A673 (cell line): ENCODE measurements around the gene TSPAN5. TPM values are rescaled to one million over a fixed set of nuclear protein-coding genes. Genes with fewer than 3 reads are reported as not detected.
"Not testable (repeated sequence)": the region's sequence is repeated elsewhere in the genome, so short reads cannot be mapped to it uniquely, and the experiment has no call there.

ENCODE experiments used
- BruUV-seq: library from RNA; stranded (reverse); fragments of 400-500 nt; replicated peaks from 2 replicates; lab custom pipeline; 2021; lab: Mats Ljungman, UMichigan
- CTCF ChIA-PET: fragments of 300-600 bp; sonication (Branson Sonifier 250); formaldehyde crosslinking; loops from one replicate; lab custom pipeline; 2022; ENCODE audit warnings: antibody characterized with exemption; lab: Charles Lee
- POLR2A ChIA-PET: fragments of 300-600 bp; sonication (Branson Sonifier 250); formaldehyde crosslinking; loops from one replicate; lab custom pipeline; 2022; ENCODE audit warnings: antibody characterized with exemption; ENCODE audit not compliant: low non-redundant PET; lab: Charles Lee
- DNase-seq: peaks from one replicate; pipeline ENCODE4 v3.0.0-alpha.2; 2015; ENCODE audit warnings: low spot score
- H3K27ac ChIP-seq: fragments of 200-600 bp; sonication (generic); 2 replicates; pipeline ENCODE4 v1.5.1; 2016; ENCODE audit warnings: mixed run types, low read depth, mild to moderate bottlenecking, mixed read lengths, antibody characterized with exemption, low read length; ENCODE audit not compliant: poor library complexity, severe bottlenecking
- H3K27me3 ChIP-seq: fragments of 200-600 bp; sonication (generic); replicated peaks from 2 replicates; pipeline ENCODE4 v1.6.1; 2017; ENCODE audit warnings: mixed run types, low read depth, mild to moderate bottlenecking, mixed read lengths, antibody characterized with exemption, low read length; ENCODE audit not compliant: insufficient read depth, poor library complexity
- H3K36me3 ChIP-seq: fragments of 200-600 bp; sonication (generic); 2 replicates; pipeline ENCODE4 v1.6.1; 2016; ENCODE audit warnings: mixed run types, mild to moderate bottlenecking, mixed read lengths, antibody characterized with exemption, low read length; ENCODE audit not compliant: insufficient read depth, poor library complexity, severe bottlenecking
- H3K4me1 ChIP-seq: fragments of 200-600 bp; sonication (generic); 2 replicates; pipeline ENCODE4 v1.6.1; 2017; ENCODE audit warnings: mixed run types, mild to moderate bottlenecking, mixed read lengths, antibody characterized with exemption, low read length; ENCODE audit not compliant: insufficient read depth, poor library complexity, severe bottlenecking
- H3K4me3 ChIP-seq: fragments of 200-600 bp; sonication (generic); 2 replicates; pipeline ENCODE4 v1.5.1; 2016; ENCODE audit warnings: low read depth, mixed run types, mild to moderate bottlenecking, mixed read lengths, low read length; ENCODE audit not compliant: poor library complexity, severe bottlenecking
- H3K9me3 ChIP-seq: fragments of 200-600 bp; sonication (generic); 2 replicates; pipeline ENCODE4 v1.6.1; 2016; ENCODE audit warnings: mixed run types, low read depth, mild to moderate bottlenecking, mixed read lengths, antibody characterized with exemption, low read length; ENCODE audit not compliant: poor library complexity, severe bottlenecking
- CTCF ChIP-seq: fragments of 300-800, 200-600 bp; sonication (generic); conservative IDR thresholded peaks from 2 replicates; pipeline ENCODE4 v1.5.1; 2017; ENCODE audit warnings: low read depth, mild to moderate bottlenecking, antibody characterized with exemption, low read length, moderate library complexity, mixed read lengths
- EZH2 ChIP-seq: fragments of 200-600 bp; sonication (generic); IDR thresholded peaks from 2 replicates; pipeline ENCODE4 v1.6.1; 2017; ENCODE audit warnings: borderline replicate concordance, low read depth, mild to moderate bottlenecking, mixed read lengths, antibody characterized with exemption, low read length; ENCODE audit not compliant: poor library complexity, severe bottlenecking
- intact Hi-C: fragments of 100-400 bp; cut with micrococcal nuclease; formaldehyde crosslinking; loops from one replicate; pipeline ENCODE4 v1.10.0; 2022; ENCODE audit not compliant: unreplicated experiment
- total RNA-seq: library from RNA; stranded (reverse); gene quantifications from 2 replicates; pipeline ENCODE4 v1.2.3, GENCODE V29; 2021

The TSPAN5 gene
- total RNA-seq, 1 experiment from 2014 or later = 15.2 TPM

- CTCF ChIA-PET = no interaction called here
- intact Hi-C loops = loop anchor here (10.0 kb wide), 4 partner anchors 282 to 942 kb away; partner anchors contain the start of gene EIF4E
- POLR2A ChIA-PET = no interaction called here
These were observed 195.9 kb downstream of the TSPAN5 start for GRCh38 chr4:98462487-98462886.

GRCh38 chr4:98461121-98461865 is 197.1 kb downstream of the TSPAN5 start:
- H3K4me3 ChIP-seq, H3K4me1 ChIP-seq, BruUV-seq, H3K27me3 ChIP-seq, H3K27ac ChIP-seq, H3K9me3 ChIP-seq, POLR2A ChIA-PET, CTCF ChIA-PET, H3K36me3 ChIP-seq: not testable (repeated sequence)
- intact Hi-C loops = loop anchor here (10.0 kb wide), 4 partner anchors 284 to 944 kb away; partner anchors contain the start of gene EIF4E
- peak; percentile 17 for DNase-seq

More at GRCh38 chr4:98462487-98462886, 195.9 kb downstream of the TSPAN5 start:
- H3K36me3 ChIP-seq = no peaks in the 10 kb centered on the region
- no TSS peak for BruUV-seq
- no peaks in the 10 kb centered on the region for H3K4me1 ChIP-seq
- H3K27ac ChIP-seq = no peak overlapping the region
- TF ChIP-seq CTCF (no peak), EZH2 (no peak)
- DNase-seq = no peak
- H3K4me3 ChIP-seq = no peak overlapping the region
- no peaks in the 10 kb centered on the region for H3K9me3 ChIP-seq
- H3K27me3 ChIP-seq = no peaks in the 10 kb centered on the region

GRCh38 chr4:98457422-98457821 is 201.0 kb downstream of the TSPAN5 start:
- BruUV-seq, DNase-seq, H3K4me3 ChIP-seq, H3K36me3 ChIP-seq, POLR2A ChIA-PET, H3K27me3 ChIP-seq, CTCF ChIA-PET, H3K27ac ChIP-seq, H3K9me3 ChIP-seq, H3K4me1 ChIP-seq, intact Hi-C loops: not testable (repeated sequence)

GRCh38 chr4:98452091-98452490 is 206.3 kb downstream of the TSPAN5 start:
- no TSS peak for BruUV-seq
- Histone ChIP-seq H3K9me3 (no peaks in the 10 kb centered on the region), H3K4me3 (no peak overlapping the region), H3K27ac (no peak overlapping the region), H3K27me3 (no peaks in the 10 kb centered on the region), H3K4me1 (no peaks in the 10 kb centered on the region), H3K36me3 (no peaks in the 10 kb centered on the region)
- POLR2A ChIA-PET = no interaction called here
- intact Hi-C loops = no loop called here
- CTCF ChIA-PET = no interaction called here
- no peak for DNase-seq
- TF ChIP-seq EZH2 (no peak), CTCF (no peak)
